NCI-H1092 (cell line): Measurements from ENCODE around the gene CNTN5.
"Not testable (repeated sequence)": the region's sequence is repeated elsewhere in the genome, so short reads cannot be mapped to it uniquely, and the experiment has no call there.

Experiments
- DNase-seq: peaks from one replicate; lab custom pipeline; 2025; lab: John Stamatoyannopoulos, UW

CNTN5 gene

GRCh38 chr11:99759787-99760186, 739.0 kb downstream of the CNTN5 start:
- DNase-seq, result no peak

- DNase-seq, result no peak
These were observed 746.1 kb downstream of the CNTN5 start for GRCh38 chr11:99766811-99767210.

GRCh38 chr11:99773646-99774045, 752.9 kb downstream of the CNTN5 start:
- no peak for DNase-seq

- DNase-seq, result no peak
These were observed 760.3 kb downstream of the CNTN5 start for GRCh38 chr11:99781074-99781473.

- DNase-seq, result no peak
These were observed 770.6 kb downstream of the CNTN5 start for GRCh38 chr11:99791354-99791753.

GRCh38 chr11:99795999-99796398, 775.2 kb downstream of the CNTN5 start:
- no peak for DNase-seq

GRCh38 chr11:99803501-99803900, 782.8 kb downstream of the CNTN5 start:
- DNase-seq, result no peak

- DNase-seq, result no peak
These were observed 791.8 kb downstream of the CNTN5 start for GRCh38 chr11:99812516-99812915.

- DNase-seq, result no peak
These were observed 793.3 kb downstream of the CNTN5 start for GRCh38 chr11:99814021-99814420.

GRCh38 chr11:99814738-99815137, 794.0 kb downstream of the CNTN5 start:
- DNase-seq, result no peak

- no peak for DNase-seq
These were observed 798.2 kb downstream of the CNTN5 start for GRCh38 chr11:99818991-99819390.

GRCh38 chr11:99822846-99823565, 802.3 kb downstream of the CNTN5 start:
- DNase-seq, result no peak

- not testable (repeated sequence) for DNase-seq
These were observed 816.0 kb downstream of the CNTN5 start for GRCh38 chr11:99836739-99837138.

- no peak for DNase-seq
These were observed 821.1 kb downstream of the CNTN5 start for GRCh38 chr11:99841885-99842284.

- DNase-seq, result no peak
These were observed 845.2 kb downstream of the CNTN5 start for GRCh38 chr11:99865951-99866350.

GRCh38 chr11:99881610-99882009, 860.9 kb downstream of the CNTN5 start:
- DNase-seq, result no peak

- no peak for DNase-seq
These were observed 864.0 kb downstream of the CNTN5 start for GRCh38 chr11:99884750-99885149.

- no peak for DNase-seq
These were observed 866.7 kb downstream of the CNTN5 start for GRCh38 chr11:99887481-99887880.

- peak; percentile 61 for DNase-seq
These were observed 873.1 kb downstream of the CNTN5 start for GRCh38 chr11:99893811-99894210.

- DNase-seq, result no peak
These were observed 880.4 kb downstream of the CNTN5 start for GRCh38 chr11:99901175-99901574.

- DNase-seq, result no peak
These were observed 890.4 kb downstream of the CNTN5 start for GRCh38 chr11:99911116-99911515.

- no peak for DNase-seq
These were observed 895.3 kb downstream of the CNTN5 start for GRCh38 chr11:99916078-99916477.

- DNase-seq, result no peak
These were observed 898.0 kb downstream of the CNTN5 start for GRCh38 chr11:99918761-99919160.

GRCh38 chr11:99920956-99921355, 900.2 kb downstream of the CNTN5 start:
- no peak for DNase-seq
